GM13977 (cell line): Measurements from ENCODE around the gene TBCC.

Experiments used
- DNase-seq: peaks from one replicate; pipeline ENCODE4 v3.0.0; 2012; ENCODE audit warnings: low spot score
- CTCF ChIP-seq: IDR thresholded peaks from 2 replicates; pipeline ENCODE4 v1.5.1; 2012; ENCODE audit warnings: mild to moderate bottlenecking, control low read depth; ENCODE audit not compliant: insufficient read depth; ENCODE audit errors: extremely low read depth, missing control alignments
- in situ Hi-C: fragments of 300-500 bp; cut with MboI; formaldehyde crosslinking; loops from one replicate; pipeline ENCODE4 v1.12.0; 2022; ENCODE audit warnings: low sequenced_read_pairs, low pct_unique_long_range_greater_than_20kb, mixed read lengths, inconsistent platforms; ENCODE audit not compliant: unreplicated experiment

TBCC gene

GRCh38 chr6:42762950-42763349 is 17.0 kb upstream of the TBCC start:
- TF ChIP-seq CTCF = no peak
- DNase-seq = no peak
- in situ Hi-C loops = no loop called here

GRCh38 chr6:42762426-42762859 is 16.5 kb upstream of the TBCC start:
- TF ChIP-seq CTCF = no peak
- in situ Hi-C loops = no loop called here
- DNase-seq = no peak

GRCh38 chr6:42761287-42762067 is 15.6 kb upstream of the TBCC start:
- no peak for DNase-seq
- TF ChIP-seq CTCF = no peak
- in situ Hi-C loops = no loop called here

GRCh38 chr6:42758756-42759430 is 13.0 kb upstream of the TBCC start:
- DNase-seq = no peak
- no peak for TF ChIP-seq CTCF
- in situ Hi-C loops = no loop called here

GRCh38 chr6:42756722-42757121 is 10.8 kb upstream of the TBCC start:
- no peak for DNase-seq
- in situ Hi-C loops = no loop called here
- no peak for TF ChIP-seq CTCF

GRCh38 chr6:42754759-42755158 is 8.9 kb upstream of the TBCC start:
- DNase-seq = no peak
- no peak for TF ChIP-seq CTCF
- in situ Hi-C loops = no loop called here
